NCI-H2196 treated with DMSO at 0.1 percent for 48 hours (cell line): Measurements from ENCODE around the gene CHST13.

Experiments
- DNase-seq: peaks from one replicate; lab custom pipeline; 2025; ENCODE audit not compliant: unreplicated experiment; lab: John Stamatoyannopoulos, UW

Gene CHST13

DNA sequence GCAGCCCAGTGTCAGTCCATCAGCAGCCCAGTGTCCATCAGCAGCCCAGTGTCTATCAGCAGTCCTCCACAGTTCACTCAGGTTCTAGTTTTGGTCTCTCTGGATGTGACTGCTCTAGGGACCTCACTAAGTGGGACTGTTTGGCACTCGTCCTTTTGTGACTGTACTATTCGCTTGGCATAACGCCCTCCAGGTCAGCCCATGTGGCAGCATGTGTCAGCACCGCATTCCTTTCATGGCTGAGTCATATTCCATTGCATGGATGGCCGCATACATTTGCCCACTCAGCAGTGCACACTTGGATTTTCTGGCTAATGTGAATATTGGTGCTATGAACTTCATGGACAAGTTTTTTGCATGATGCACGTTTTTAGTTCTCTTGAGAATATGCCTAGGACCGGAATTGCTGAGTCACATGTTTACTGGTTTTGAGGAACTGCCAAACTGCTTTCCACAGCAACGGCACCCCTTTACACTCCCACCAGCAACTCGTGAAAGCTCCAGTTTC is 16.4 kb downstream of the CHST13 start:
- no peak for DNase-seq

DNA sequence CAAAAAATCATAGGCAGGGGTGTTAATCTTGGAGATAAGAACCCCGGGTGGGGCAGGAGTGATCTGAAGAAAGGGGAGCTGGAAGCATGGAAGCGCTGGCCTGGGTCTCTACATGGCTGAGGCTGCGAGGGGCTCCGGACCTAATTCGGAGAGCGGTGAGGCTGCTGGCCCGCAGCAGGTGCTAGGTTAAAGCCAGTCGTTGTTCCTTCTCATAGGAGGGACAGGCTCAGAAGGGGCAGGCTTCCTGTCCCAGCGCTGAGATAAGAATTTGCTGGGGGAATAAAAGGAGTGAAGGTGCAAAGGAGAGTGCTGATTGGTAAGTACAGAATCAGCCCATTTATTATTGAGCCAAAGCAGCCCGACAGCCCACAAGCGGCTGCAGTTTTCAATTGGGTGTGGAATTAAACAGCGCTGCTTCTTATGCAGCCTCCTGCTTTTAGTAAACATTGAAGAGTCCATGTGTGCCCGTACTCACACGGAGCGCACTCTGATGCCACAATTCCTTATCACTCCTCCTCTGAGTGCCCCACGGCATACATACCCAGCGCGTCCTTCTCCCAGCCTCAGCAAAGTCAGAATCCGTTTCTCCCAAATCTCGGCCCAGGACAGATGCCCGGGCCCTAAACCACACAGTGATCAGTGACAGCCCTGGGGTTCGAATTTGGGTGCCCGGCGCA is 17.1 kb downstream of the CHST13 start:
- no peak for DNase-seq

DNA sequence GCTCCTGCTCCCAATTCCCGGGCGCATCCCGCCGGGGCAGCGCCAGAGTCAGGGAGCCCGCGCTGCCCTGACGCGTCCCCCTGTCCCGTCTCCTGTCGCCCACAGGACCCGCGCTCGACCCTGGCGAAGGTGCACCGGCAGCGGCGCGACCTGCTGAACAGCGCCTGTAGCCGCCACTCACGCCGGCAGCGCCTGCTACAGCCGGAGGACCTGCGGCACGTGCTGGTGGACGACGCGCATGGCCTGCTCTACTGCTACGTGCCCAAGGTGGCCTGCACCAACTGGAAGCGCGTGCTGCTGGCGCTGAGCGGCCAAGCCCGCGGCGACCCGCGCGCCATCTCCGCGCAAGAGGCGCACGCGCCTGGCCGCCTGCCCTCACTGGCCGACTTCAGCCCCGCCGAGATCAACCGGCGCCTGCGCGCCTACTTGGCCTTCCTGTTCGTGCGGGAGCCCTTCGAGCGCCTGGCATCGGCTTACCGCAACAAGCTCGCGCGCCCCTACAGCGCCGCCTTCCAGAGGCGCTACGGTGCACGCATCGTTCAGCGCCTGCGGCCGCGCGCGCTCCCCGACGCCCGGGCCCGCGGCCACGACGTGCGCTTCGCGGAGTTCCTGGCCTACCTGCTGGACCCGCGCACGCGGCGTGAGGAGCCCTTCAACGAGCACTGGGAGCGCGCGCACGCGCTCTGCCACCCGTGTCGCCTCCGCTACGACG is 17.8 kb downstream of the CHST13 start:
- DNase-seq = no peak

DNA sequence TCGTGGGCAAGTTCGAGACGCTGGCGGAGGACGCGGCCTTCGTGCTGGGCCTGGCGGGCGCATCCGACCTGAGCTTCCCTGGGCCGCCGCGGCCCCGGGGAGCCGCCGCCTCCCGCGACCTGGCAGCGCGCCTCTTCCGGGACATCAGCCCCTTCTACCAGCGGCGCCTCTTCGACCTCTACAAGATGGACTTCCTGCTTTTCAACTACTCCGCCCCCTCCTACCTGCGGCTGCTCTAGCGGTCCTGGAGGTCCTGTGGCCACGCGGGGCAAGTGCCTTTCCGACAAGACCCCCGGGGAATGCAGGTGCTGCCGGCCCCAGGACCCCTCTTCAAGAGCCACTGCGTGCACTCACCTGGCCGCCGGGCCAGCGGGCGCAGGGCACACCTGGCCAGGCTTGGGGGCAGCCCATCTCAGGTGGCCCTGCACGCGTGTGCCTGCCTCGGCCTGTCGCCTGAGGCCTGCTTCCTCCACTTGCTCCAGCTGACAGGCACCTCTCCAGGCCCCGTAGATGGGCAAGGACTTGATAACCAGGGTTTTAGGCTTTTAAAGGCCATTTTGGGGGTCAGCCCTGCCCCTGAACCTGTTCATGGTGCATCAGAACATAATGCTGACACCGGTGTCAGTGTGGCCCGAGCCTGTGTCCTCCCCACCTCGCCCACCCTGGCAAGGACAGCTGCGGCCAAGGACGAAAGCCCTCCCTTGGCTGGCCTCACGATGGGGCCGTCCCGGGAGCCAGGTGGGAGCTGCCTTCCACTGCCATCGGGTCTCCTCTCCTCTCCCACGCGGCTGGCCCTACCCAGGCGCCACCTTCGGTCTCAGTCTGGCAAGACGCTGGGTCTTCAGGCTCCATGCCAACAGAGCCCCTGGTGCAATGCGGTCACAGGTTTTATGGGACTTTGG is 18.6 kb downstream of the CHST13 start:
- DNase-seq = no peak

DNA sequence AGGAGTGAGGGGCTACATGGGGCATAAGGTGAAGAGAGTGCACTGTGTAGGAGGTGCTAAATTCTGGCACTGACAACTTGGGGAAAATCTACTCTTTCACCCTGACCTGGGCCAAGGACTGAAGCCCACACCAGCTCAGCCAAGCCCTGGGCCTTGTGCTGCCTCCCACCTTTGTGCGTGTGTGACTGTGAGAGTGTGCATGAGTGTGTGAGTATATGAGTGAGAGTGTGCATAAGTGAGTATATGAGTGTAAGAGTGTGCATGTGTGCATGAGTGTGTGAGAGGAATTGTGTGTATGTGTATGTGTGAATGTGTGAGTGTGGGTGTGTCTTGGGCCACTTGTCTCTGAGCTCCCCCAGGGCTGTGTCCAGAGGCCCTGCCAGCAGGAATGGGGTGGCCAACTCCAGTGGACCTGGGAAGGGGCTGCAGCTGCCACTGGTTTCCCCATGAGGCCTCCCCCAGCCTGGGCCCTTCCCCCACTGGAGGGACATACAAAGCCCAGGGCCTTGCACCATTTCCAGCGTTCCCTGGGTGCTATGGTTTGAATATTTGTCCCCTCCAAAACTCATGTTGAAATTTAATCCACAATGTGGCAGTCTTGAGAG is 19.6 kb downstream of the CHST13 start:
- no peak for DNase-seq

DNA sequence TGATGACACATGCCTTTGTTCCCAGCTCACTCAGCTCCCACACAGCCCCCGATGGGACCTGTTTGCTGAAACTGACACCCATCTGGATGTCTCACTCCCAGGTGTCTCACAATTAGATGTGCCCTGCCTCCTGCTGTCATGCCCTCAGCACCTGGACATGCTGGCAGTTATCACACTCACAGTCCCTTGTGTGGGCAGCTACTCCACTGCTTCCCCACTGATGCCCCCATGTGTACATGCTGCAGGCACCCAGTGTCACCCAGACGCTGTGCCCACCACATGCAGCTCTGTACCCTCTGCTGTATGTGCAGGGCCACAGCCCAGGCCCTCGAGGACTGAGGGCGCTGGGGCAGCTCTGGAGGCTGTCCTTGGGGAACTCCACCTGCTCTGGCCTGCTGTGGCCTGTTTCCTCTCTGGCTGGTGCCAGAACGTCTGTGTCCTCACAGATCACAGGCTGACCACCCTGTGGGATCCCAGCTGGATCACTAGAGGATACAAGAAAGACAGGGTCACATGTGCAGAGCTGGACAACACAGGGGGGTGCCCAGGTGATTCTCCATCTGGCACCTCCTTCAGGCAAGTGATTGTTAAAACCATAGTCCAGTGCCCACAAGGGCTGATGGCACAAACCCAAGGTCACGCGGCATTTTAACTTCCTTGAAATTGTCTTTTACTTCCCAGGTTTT is 20.8 kb downstream of the CHST13 start:
- peak; percentile 57 for DNase-seq

DNA sequence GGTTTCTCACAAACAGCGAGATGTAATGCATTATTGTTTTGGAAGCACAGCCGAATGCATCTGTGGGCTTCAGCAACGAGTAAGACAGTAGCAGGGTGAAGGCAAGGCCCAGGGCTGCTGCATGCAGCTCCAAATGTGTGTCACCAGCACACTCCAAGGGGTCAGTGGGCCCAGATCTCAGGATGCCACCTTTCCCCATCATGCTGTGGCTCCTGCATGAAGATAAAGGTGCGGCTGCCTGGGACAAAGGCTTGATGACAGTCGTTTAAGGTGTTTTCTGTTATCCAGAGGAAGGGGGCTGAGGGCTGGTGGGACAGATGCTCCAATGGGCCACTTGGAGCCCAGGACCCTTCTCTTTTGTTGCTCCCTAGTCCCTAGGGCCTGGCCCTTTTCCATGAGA is 21.6 kb downstream of the CHST13 start:
- no peak for DNase-seq

DNA sequence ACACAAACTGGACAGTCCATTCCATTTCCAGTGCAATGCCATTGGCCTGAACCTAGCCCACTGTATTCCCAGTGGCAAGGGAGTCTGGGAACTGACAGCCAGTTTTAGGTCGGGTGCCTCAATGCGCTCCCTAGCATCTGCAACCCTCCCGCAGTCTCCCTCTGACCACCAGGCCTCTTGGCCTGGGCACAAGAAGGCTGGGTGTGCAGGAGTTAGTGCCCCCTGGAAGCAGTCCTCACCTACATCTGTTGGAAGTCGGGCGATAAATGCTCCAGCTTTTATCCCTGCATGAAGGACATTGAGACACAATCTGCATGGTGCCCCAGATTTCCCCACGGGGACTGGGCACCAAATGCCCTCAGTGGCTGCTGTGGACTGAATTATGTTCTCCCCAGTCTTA is 22.1 kb downstream of the CHST13 start:
- DNase-seq = no peak

DNA sequence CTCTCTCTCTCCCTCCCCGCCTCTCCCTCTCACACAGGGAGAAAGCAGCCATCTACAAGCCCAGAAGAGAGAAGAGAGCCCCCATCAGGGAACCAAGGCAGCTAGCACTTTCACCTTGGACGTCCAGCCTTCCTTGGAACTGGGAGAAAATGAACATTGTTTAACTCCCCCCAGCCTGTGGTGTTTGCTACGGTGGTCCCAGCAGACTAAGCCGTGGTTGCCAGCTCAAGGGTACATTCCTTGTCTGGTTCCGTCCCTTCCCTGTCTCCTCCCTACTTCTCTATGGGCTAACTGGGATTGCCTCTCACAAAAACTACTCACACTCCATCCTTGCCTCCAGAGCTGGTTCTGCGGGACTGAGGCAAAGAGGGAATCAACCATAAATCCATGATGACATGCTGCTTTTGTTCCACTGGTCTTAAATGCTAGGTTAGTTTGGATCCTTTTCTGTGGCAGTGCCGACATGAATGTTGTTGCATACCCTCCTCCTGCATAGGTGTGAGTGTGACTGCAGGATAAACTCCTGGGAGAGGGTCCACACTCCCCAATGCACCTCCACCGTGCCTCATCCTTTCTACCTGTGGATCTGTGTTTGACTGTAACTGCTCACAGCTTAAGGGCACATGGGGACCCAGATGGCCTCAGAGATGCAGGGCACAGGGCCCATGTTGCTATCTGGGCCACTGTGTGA is 22.7 kb downstream of the CHST13 start:
- DNase-seq = no peak

DNA sequence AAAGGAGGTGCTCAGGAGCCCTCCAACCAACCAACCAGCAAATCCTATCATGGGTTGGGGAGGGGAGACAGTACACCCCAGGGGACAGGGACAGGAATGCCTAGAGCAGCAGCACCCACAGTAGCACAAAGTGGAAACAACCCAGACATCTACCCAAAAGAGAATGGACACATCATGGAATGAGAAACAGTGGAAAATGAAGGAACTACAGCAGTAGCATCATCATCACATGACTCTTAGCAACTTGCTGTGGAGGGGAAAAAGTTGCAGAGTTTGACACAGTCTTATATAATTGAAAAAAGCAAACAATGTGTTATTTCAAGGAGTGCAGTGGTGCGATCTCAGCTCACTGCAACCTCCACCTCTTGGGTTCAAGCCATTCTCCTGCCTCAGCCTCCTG is 23.8 kb downstream of the CHST13 start:
- no peak for DNase-seq

DNA sequence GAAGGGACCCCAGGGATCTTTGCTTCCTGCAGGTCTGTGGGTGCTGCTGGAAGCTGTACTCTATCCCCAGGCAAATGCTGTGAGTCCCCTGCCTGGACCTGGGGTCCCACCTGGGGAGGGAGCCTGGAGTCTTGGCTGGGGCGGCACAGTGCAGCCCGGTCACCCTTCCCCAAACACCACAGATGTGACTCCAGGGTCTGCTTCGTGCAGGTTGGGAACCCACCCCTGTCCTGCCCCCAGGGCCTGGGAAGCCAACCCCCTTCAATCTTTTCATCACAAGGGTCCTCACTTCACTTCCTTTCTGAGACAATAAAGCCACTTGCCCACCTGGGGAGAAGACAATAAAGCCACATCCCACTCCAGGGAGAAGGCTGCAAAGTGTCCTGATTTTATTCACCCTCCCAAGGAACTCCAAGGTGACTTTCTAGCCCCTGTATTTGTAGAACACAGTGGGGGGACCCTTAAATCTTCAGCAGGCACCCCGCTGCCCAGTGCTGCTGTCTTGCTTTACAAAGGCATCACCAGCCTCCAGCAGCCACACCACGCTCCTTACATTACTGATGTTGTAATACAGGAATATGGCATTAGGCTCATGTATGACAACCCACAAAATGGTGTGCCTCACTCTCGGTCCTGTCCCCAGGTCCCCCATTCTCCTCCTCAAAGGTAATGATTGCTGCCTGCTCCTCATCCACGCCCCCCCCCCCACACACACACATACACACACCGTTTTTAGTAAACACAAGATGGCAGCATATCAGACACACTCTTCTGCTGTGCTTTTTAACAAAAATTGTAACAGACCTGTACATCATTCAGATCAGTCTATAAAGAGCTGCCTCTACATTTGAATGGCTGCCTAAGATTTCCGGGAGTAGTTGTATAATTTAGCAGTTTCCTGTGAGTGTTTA is 24.9 kb downstream of the CHST13 start:
- DNase-seq = no peak

DNA sequence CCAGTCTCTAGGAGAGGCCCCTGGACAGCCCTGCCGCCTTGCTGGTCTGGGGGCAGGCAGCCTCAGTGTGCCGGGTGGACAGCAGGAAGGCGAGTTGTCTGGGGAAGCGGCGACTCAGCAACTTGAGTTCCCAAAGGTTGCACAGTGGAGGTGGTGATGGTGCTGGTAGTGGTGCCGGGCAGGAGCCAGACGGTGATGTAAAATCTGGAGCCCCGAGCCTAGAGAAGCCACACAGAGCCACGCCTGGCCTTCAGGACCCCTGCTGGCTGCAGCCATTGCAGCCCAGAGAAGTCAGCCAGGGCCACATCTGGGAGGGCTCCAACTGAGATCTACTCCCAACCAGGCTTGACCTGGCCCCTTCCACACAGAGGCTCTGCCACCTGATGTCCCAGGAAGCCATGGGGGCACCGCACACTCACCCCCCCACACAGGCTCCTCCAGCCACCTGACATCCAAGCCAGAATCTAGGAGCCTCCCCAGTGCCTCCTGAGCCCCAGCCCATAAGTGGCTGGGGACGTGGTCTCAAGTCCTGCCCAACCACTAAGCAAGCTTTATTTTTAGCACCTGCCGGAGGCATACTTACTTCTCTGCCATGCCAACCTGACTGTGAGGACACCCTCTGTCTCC is 26.0 kb downstream of the CHST13 start:
- no peak for DNase-seq

DNA sequence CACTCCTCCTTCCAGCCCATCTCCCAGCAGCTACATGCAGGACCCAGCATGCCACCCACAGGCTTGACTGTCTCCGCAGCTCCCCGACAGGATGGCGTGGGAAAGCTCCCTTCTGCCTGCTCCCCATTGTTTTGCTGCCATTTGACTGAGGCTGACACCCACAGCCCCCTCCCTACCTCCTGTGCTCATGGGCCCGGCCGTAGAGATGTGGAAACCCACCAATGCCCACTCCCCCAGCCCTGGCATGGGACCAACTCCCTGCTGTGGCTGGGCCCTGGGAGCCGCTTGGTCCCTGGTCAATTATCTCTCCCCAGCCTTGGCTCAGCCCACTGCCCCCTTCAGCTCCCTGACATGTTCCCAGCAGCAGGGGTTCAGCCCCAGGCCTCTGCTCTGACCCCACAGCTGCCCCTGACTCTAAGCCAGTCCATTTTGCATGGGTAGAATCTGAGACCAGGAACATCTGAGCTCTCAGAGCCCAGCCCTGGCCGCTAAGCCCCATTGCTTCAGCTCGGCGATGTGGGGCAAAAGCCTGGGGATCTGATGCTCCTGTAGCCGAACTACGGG is 26.6 kb downstream of the CHST13 start:
- no peak for DNase-seq

DNA sequence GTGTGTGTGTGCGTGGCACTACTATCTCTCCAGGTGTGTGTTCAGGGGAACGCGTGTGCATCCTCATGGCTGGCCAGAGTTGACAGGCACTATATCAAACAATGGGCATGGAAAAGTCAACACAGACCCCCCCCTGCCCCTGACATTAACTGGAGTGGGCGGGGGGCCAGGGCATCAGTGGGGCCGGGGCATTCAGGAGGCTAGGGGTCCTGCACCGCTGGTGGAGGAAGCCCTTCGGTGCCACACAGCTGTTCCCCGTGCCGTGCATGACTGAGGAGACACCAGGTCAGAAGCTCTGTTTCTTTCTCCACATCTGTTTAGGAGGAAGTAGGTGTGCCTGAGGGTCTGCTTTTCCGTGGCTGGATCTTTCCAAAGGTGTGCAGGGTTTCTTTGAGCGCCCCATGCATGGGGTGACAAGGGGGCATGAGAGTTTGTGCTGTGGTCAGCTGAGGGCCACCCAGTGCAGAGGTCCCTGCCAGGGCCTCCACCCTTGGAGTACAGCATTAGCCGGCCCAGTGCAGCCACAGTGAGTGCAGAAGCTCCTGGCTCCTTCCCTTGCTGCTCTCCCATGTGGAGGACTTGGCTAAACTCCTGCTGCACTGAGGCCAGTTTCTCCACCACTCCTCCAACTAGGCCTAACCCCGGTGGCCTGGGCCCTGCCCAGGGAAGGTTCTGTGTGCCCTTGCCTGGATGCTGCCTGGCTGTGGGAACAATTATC is 27.3 kb downstream of the CHST13 start:
- DNase-seq = no peak

DNA sequence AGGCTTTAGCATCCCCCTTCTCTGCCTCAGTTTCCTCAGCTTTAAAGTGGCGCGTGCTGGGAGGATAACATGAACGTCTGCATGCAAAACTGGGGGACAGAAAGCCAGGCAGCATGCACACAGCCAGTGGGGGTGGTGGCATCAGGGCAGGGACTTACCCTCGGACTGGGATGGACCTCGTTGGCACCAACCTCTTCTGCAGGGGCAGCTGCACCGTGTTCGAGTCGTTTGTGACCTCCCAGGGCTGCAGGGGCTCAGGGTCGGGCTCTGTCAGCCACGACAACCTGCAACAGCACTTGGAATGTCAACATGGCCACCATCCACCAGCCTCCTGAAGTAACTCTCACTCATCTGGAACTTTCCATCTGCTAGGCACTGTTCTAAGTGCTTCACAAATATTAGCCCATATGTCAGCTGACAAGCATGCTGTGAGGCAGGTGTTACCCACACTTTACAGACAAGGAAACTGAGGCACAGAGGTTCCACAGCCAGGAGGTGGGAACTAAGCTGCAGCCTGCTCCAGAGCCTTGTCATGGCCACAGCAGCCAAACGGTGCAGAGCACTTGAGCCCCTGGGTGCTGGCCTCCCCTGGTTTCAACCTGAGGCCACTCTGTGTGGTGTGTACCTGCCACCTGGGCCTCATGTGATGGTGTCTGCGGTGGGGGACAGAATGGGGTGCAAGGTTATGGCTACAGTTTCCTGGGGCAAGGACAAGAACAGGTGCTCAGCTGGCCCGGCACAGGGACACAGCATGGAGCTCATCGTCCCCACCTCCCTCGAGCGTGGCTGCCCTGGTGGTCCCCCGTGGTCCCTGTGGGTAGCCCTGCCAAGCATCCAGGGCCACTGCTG is 28.1 kb downstream of the CHST13 start:
- no peak for DNase-seq

DNA sequence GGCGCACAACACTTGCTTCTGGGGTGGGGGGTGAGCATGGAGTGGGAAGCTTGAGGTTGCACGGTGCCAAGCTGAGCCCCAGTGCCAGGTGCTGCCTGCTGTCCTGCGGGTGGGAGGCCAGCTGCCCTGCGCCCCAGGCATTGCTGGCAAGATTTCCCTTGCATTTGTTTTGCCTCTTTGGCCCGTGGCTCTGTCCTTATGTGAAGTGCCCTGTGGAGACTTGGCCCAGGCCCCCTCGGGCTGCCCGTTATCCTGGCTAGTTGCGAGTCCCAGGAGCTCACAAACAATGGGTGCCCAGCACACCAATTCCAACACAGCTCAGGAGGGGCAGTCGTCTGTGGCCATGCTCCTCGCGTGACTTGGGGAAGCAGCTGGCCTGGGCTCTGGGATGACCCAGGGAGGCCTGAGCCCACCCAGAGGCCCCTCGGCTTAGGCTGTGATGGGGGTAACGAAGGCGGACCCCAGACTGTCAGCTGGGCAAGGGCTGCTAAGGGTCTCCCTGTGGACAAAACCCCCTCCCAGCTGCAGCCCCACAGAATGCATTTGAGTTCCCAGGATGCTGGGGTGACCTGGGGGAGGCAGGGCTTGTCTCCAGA is 28.8 kb downstream of the CHST13 start:
- no peak for DNase-seq
